HG03103 (cell line): ENCODE data around the gene FRRS1.

Experiments
- ATAC-seq: cut with Tn5 transposase; IDR thresholded peaks from one replicate; pipeline ENCODE4 v1.9.1; 2021; ENCODE audit warnings: low read depth; ENCODE audit not compliant: unreplicated experiment

Gene FRRS1

DNA sequence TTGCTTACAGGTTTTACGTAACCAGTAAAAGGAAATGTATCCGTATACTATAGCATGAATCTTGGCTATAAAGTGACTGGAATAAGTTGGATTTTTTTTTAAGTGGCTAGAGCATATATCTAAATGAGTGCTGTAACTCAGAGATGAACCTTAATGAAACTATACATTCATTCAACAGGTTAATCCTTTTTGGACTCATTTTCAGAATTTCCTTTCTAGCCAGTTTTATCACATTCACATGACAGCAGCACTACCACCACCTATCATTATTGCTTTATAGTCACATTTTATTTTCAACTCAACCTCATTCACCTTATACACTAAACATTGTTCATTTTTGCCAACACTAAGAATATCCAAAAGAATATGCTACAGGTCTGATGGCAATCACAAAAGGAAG lies 30.6 kb downstream of the FRRS1 start:
- ATAC-seq = no peak

DNA sequence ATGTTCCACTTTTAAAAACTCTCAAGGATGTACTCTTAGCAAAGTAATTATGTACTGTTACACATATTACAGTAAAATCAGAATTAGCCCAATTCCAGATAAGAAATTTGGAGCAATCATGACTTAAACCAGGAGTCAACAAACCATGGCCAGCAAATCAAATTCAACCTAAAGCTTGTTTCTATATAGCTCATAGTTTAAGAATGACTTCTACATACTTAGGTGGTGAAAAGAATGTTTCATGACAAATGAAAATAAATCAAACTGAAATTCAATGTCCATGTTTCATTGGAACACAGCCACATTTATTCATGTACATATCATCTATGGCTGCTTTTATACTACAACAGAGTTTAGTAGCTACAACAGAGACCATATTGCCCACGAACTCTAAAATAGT lies 35.1 kb downstream of the FRRS1 start:
- no peak for ATAC-seq

DNA sequence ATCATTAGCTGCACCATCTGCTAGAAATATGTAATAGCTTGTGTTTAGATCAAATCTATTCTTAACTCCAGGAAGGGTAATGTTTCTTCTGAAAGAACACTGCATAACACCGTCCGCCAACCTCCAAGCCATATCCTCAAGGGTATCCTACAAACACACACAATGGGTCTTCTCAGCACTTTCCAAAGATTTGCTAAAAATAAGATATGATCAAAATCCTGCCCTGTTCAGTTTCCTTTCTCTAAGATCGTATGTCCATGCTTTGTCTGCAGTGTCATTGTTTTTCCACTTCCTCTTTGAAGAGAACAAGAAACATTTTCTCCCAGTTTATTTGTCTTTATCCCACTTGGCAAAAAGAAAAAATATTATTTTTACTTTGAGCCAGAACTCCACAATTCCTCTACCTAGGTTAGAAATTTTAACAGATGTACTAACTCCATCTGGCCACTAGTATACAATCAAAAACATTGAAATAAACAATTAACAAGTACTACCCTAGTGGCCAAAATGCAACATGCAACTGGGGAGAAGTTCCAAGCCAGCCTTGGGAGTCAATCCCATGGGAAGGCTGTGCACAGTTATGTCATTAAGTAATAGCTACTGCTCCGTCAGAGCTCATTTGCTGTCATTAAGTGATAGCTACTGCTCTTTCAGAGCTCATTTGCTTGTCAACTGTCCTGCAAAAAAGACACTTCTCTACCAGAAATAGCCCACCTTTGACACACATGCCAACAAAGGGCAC lies 37.8 kb downstream of the FRRS1 start:
- ATAC-seq = no peak

DNA sequence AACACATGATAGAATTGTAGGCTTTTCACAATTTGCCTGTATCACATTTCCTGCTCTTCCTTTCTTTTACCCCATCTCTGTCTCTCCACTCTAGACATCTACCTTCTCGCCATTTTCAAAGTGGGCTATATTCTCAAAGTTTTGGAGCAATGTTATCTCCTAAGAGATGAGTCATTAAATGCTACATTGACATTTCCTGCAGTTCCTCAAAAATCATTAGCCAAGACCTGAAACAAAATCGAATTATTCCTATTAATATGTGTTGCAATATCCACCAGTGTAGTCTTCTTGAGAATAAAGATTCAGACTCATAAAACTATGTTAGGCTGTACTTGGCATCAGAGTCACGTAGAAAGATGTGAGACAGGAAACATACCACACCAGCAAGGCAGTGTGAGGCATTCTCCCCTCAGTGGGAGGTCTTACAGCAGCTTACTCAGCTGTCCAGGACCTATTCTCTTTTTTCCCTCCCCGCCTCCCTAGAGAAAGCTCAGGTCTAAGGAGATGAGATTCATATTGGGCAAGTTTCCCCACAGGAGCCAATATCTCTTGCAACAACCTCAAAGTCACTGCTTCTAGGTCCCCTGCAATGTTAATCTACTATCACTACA lies 38.8 kb downstream of the FRRS1 start:
- no peak for ATAC-seq

DNA sequence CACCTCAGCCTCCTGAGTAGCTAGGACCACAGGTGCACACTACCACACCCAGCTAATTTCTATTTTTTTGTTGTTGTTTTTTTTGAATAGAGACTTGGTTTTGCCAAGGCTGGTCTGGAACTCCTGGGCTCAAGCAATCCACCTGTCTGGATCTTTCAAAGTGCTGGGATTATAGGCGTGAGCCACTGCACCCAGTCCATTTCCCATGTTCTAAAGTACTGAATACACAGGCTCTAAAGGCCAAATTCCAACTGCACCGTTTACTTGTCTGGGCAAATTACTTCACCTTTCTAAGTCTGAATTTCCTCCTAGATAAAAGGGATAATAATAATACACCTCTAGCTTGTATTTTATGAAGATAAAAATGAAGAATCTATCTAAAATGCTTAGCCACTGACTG lies 39.6 kb downstream of the FRRS1 start:
- no peak for ATAC-seq

DNA sequence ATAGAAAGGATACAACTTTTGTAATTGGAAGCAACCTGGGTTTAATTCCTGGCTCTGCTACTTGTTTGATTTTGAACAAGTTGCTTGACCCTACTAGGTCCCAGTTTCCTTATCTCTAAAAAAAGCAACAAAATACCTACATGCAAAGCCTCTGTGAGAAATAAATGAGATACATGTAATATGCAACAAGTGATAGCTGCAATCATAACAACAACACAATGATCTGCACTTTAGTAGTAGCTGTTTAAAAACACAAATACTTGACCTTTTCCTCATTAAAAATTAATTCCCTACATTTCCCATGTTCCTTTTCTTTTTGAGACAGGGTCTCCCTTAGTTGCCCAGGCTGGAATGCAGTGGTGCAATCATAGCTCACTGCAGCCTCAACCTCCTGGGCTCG lies 40.0 kb downstream of the FRRS1 start:
- ATAC-seq = no peak

DNA sequence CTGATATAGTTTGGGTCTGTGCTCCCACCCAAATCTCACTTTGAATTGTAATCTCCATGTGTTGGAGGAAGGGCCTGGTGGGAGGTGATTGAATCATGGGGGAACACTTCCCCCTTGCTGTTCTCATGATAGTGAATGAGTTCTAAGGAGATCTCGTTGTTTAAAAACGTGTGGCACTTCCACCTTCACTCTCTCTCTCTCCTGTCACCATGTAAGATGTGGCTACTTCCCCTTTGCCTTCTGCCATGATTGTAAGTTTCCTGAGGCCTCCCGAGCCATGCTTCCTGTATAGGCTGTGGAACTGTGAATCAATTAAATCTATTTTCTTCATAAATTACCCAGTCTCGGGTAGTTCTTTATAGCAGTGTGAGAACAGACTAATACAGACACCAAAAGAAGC lies 40.4 kb downstream of the FRRS1 start:
- no peak for ATAC-seq

DNA sequence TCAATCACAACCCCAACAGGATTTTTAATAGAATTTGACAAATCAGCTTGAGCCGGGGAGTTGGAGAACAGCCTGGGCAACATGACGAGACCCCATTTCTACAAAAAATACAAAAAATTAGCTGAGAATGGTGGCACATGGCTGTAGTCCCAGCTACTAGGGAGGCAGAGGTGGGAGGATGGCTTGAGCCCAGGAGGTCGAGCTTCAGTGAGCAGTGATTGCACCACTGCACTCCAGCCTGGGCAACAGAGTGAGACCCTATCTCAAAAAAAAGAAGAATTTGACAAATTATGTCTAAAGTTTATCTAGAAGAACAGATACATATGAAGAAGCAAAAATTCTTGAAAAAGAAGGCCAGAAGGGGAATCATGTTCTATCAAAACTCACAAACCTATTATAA lies 43.2 kb downstream of the FRRS1 start:
- ATAC-seq = no peak

DNA sequence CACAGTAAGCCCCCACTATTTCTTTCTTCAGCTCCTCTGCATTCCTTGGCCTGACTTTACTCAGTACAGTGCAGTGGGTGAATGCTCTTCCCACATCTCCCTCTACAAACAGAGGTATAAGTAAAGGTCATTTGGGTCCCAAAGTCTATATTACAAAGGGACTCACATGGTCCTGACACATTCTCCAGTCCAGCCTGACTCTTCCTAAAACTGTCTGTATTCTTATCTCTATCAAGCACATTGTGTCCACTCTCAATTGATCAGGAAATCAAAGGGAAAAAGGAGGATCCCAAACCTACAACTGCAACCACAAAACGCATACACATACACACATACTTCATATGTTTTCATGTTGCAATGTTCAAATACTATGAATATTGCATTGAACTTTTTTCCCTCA lies 49.4 kb downstream of the FRRS1 start:
- no peak for ATAC-seq

DNA sequence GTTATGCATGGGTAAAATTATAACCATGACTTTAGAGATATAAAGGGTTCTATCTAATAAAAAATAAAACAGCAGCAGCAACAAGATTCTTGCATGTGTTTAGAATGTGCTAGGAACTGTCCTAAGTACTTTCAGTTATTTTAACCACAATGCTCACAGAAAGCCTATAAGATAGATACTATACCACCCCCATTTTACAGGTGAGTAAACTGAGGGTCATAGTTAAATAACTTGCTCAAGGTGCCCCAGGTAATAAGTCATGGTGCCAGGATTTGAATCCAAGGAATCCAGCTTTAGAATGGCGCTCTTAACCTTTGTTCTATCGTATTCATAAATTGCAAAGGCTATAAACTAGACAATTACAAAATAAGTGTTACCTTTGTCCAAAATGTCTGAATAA lies 53.4 kb downstream of the FRRS1 start:
- ATAC-seq = no peak

DNA sequence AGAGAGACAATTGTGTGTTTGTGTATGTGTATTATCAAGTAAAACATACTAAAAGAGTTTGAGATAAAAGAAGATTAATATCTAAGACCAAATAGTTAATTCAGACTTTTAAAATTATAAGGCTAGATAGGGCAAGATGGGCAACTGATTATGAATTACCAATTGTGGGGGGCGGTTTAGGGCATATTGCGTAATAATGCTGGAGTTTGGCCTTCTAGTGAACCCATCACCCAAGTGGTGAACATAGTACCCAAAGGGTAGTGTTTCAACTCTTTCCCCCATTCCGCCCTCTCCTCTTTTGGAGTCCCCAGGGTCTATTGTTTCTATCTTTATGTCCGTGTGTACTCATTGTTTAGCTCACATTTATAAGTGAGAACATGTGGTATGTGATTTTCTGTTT lies 55.4 kb downstream of the FRRS1 start:
- ATAC-seq = no peak

DNA sequence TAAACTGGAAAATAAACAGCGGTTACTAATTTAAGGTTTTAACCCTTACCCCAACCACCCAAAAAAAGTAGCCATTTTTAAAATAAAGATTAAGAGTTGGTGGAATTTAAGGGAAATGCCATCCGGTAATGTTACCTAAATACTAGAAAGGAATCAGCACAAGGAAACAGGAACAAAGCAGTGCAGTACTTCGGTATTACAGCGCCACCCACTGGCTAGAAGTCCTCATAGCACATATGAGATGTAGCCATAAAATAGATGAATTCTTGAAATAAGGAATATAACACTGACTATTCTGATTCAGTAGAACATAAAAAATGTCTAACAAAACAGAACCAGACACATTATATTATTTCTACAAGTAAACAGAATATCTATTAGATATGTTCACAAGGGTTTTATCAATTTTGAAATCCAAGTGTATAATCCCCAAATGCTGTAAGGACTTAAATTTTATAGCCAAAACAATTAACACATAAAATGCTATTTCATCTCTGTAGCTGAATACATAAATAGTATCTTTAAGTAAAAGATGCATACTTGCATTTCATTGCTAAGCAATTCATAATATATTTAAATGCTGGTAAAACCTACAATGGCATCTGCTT lies 58.8 kb downstream of the FRRS1 start:
- ATAC-seq = peak; percentile 74

DNA sequence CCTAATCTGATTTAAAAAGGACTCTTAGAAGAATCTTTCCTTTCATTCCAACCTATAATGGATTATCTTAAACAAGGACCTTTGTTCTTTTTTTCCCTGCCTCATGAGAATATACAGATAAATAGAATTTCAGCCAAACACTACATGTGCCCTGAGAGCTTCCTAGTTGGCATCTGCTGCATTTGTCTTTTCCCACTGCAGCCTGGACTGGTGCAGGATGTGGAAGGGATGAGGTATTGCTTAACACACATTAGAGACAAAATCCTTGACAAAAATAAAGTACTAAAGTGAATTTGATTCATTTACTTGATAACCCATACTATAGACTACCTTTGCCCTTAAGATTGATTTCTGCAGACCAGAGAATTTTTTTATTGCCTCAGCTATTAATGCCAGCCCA lies 61.0 kb downstream of the FRRS1 start:
- ATAC-seq = no peak

DNA sequence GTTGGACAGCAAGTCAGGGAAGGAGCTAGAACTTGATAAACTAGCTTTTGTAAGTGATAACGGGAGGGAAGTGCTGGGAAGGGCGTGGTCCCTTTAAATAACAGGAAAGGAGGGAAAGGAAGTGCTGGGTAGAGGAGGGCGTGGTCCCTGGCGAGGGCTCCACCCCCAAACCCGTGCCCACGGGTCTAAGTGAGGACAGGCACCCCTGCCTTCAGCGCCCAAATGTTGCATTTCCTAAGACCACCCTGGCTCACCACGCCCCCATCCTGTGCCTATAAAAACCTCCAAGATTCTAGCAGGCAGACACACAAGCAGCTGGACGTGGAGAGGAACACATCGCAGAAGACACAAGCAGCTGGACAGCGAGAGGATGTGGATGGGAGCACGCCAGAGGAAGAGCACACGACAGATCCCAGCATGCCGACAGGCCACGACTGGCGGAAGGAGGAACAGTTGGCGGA lies 62.0 kb downstream of the FRRS1 start:
- no peak for ATAC-seq

DNA sequence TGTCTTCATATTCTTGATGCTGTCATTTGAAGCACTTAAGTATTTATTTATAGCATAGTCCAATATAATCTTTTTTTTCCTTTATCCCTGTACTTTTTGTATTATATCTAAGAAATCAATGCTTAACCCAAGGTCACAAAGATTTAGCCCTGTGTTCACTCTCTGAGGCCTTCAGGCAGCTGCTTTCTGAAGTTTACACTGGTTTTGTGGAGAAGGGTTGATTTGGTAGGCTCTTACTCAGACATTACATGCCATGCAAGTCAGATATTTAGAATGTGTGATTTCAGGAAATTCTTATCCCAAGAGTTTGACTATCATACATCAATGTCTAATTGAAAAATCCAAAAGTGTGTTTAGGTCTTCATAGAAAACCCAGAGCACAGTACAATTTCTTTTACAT lies 64.2 kb downstream of the FRRS1 start:
- ATAC-seq = no peak

DNA sequence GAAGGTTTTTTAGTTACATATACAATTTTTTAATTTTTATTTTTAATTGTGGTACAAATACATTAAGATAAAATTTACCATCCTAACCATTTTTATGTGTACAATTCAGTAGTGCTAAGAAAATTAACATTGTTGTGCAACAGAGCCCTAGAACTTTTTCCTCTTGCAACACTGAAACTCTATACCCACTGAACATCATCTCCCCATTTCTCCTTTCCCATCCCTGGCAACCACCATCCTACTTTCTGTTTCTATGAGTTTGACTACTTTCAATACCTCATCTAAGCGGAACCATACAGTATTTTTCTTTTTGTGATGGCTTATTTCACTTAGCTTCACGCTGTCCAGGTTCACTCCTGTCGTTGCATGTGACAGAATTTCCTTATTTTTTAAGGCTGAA lies 66.4 kb downstream of the FRRS1 start:
- no peak for ATAC-seq

DNA sequence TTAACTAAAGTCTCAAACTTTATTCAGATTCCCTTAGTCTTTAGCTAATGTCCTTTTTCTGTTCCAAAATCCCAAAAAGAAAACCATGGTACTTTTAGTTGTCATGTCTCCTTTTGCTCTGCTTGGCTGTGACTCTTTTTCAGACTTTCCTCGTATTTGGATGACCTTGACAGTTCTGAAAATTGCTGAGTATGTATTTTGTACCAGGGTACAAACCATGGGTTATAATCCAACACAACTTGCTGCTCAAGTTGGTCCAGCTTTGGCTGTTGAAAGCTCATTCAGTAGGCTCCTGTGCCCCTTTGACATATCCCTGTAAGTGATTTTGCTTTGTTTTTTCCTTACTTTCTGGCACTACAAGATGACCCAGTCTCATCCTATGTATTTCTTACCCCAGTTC lies 68.9 kb downstream of the FRRS1 start:
- ATAC-seq = no peak

DNA sequence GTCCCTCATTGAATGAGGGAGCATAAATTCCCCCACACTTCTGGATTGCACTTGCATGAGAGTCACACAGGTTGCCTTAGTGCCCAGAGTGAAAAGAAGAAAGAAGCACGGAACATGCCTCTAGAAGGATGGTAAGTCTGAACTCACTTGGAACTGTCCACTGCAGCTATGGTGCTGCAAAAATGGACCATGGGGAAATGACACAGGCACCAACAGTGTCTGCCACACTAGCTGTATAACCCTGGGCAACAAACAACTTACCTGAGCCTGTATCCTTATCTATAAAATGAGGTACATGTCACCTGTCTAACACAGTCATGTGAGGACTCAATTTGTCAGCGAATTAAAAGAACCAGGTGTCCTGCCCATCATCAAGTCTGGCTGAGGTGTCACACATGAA lies 69.8 kb downstream of the FRRS1 start:
- ATAC-seq = no peak

DNA sequence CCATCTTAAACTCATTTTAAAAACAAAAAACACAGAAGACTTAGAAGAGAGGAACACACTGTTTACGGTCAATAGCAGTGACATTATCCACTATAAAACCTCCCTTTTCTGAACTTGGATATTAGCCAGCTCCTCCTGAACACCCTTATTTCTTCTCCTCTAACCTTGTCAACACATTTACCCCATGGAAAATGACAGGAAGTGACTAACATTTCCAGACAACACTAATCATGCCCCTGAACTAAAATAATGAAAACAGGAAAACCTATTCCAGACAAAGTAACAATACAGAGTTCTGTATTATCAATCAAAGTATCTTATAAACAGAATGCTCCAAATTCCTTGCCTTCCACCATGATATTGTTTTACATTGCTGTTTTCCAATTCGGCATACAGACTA lies 75.3 kb downstream of the FRRS1 start:
- ATAC-seq = no peak

DNA sequence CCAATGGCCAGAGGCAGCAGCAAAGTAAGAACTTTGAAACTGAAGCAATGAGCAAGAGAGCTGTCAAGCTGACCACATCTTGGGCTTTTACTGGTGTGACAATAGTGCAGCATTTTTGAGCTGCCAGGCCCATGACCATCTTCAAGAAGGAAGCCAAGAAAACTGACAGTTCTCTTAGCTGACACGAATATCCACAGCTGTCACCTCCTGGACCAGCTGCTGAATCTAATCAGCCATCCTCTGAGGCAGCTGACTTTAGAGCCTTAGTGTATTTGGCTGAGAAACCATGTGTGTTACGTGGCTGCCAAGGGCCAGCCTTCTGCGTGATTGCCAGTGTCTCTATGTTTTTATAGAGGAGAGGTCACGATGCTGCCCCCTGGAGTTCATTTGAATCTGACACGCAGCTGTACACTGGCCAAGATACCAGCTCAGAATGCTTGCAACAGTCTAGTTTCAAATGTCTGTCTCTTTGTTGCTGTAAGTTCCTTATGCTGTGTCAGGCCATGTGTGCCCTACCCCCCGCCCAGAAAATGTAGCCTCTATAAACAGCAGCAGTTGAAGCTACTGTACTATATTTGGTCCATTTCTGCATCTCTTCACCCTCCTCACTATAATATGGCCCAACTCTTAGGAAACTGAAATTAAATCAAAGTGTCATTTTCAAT lies 80.8 kb downstream of the FRRS1 start:
- peak; percentile 90 for ATAC-seq

DNA sequence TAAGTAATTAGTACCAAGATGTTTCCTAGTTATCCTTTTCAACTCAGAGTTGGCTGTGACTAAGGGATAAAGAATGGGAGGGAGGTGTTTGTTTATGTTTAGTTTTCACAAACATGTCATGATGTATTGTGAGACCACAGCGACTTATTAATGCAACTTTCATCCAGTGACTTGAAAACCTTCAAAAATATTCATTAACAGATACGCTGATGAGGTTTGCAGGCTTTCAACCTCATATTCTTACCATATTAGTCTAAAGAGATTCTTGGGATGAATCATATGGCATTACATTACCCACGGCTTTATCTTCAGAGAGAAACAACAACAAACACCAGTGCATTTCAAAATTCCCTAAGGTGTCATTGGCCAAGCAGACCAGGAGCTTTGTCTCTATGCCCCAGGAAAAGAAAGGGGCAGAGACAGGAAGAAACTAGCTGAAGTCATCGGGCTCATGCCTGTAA lies 84.1 kb downstream of the FRRS1 start:
- no peak for ATAC-seq
